ENCODE data around the gene GPR83.

Gene GPR83

DNA sequence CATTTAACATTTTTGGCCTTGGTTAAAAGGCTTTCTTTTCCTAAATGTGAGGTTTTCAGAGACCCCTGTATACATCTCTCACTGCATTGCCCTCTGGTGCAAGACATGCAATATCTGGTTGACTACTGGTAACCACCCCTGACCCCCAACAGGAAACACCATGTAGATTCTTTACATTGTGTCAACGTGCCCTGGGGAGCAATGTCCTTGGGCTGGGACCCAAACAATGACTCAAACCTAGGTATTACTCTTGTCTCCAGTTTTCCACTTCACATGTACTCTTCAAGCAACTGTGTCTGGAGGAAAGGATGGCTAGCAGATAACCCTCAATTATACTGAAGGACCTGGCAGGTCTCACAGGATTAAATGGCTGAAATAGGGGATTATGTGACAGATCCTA is 1.1 kb upstream of the GPR83 start:
- Histone ChIP-seq H3K4me1 (ENCODE audit: low read depth, poor library complexity, severe bottlenecking) (no peaks in the 10 kb centered on the region), H3K27ac (no peak overlapping the region), H3K79me2 (ENCODE audit: insufficient read depth, low read depth) (no peaks in the 10 kb centered on the region), H3K36me3 (ENCODE audit: insufficient read depth) (no peaks in the 10 kb centered on the region), H3K4me2 (no peak overlapping the region), H3K9ac (no peak overlapping the region), H3K27me3 (ENCODE audit: insufficient read depth, low read depth) (no peaks in the 10 kb centered on the region), H3K4me3 (IDR thresholded peaks at IDR 0.05; ENCODE audit: insufficient read depth, low read depth, low read length) (no peak overlapping the region), H4K20me1 (ENCODE audit: insufficient read depth) (no peaks in the 10 kb centered on the region), H2AFZ (ENCODE audit: low read depth) (no peak overlapping the region)
- TF ChIP-seq, protein P1, sequence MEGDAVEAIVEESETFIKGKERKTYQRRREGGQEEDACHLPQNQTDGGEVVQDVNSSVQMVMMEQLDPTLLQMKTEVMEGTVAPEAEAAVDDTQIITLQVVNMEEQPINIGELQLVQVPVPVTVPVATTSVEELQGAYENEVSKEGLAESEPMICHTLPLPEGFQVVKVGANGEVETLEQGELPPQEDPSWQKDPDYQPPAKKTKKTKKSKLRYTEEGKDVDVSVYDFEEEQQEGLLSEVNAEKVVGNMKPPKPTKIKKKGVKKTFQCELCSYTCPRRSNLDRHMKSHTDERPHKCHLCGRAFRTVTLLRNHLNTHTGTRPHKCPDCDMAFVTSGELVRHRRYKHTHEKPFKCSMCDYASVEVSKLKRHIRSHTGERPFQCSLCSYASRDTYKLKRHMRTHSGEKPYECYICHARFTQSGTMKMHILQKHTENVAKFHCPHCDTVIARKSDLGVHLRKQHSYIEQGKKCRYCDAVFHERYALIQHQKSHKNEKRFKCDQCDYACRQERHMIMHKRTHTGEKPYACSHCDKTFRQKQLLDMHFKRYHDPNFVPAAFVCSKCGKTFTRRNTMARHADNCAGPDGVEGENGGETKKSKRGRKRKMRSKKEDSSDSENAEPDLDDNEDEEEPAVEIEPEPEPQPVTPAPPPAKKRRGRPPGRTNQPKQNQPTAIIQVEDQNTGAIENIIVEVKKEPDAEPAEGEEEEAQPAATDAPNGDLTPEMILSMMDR (conservative IDR thresholded peaks at IDR 0.05; ENCODE audit: low read depth, low read length), result no peak

DNA sequence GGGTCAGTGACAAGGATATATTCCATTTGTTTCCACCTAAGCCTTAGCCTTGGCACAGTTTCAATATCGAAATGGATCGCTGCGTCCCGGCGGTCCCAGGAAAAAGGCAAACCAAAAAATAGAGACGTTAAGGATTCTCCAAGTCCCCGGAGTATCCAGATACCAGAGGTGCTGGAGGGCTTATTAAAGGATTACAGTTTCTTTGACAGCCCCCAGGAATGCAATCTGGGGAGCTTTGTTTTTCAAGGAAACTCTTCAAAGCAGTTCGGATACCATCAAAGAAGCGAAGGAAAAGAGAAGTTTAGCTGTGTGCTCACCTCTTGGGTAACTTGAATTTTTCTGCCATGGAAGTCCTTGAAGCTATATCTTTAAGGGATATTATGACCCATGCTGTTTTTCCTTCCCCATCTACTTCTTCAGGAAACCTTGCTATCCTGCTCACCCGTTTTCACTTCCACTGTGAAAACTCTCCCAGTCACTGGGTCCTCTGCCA is 600 bp upstream of the GPR83 start:
- no peak overlapping the region for H3K4me2 ChIP-seq
- no peak overlapping the region for H2AFZ ChIP-seq (ENCODE audit: low read depth)
- TF ChIP-seq, protein P1 (conservative IDR thresholded peaks at IDR 0.05; ENCODE audit: low read depth, low read length), result no peak
- H4K20me1 ChIP-seq (ENCODE audit: insufficient read depth), result no peaks in the 10 kb centered on the region
- H3K4me1 ChIP-seq (ENCODE audit: low read depth, poor library complexity, severe bottlenecking), result no peaks in the 10 kb centered on the region
- H3K79me2 ChIP-seq (ENCODE audit: insufficient read depth, low read depth), result no peaks in the 10 kb centered on the region
- H3K9ac ChIP-seq, result no peak overlapping the region
- no peaks in the 10 kb centered on the region for H3K27me3 ChIP-seq (ENCODE audit: insufficient read depth, low read depth)
- H3K36me3 ChIP-seq (ENCODE audit: insufficient read depth), result no peaks in the 10 kb centered on the region
- no peak overlapping the region for H3K27ac ChIP-seq
- no peak overlapping the region for H3K4me3 ChIP-seq (IDR thresholded peaks at IDR 0.05; ENCODE audit: insufficient read depth, low read depth, low read length)

DNA sequence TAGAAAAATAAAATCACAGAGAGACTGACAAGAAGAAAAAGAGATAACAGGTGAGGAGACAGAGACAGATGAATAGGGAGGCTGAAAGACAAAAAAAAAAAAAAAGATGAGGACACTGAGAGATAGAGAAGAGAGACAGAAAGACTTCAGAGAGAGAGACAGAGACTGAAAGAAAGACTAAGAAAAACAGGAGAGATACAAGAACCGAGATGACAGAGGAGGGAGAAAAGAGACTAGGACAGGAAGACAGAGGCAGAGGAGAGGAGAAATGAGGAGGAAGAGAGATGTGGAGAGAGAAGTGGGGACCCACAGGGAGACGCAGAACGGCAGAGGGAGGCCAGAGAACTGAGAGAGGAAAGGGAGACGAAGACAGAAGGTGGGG is 771 bp downstream of the GPR83 start:
- no peak overlapping the region for H3K27ac ChIP-seq
- no peak overlapping the region for H3K4me2 ChIP-seq
- H3K36me3 ChIP-seq (ENCODE audit: insufficient read depth), result no peaks in the 10 kb centered on the region
- H3K9ac ChIP-seq, result no peak overlapping the region
- no peak overlapping the region for H2AFZ ChIP-seq (ENCODE audit: low read depth)
- H3K79me2 ChIP-seq (ENCODE audit: insufficient read depth, low read depth), result no peaks in the 10 kb centered on the region
- H3K4me3 ChIP-seq (IDR thresholded peaks at IDR 0.05; ENCODE audit: insufficient read depth, low read depth, low read length), result no peak overlapping the region
- H4K20me1 ChIP-seq (ENCODE audit: insufficient read depth), result no peaks in the 10 kb centered on the region
- no peaks in the 10 kb centered on the region for H3K27me3 ChIP-seq (ENCODE audit: insufficient read depth, low read depth)
- H3K4me1 ChIP-seq (ENCODE audit: low read depth, poor library complexity, severe bottlenecking), result no peaks in the 10 kb centered on the region
- TF ChIP-seq, protein P1 (conservative IDR thresholded peaks at IDR 0.05; ENCODE audit: low read depth, low read length), result no peak

DNA sequence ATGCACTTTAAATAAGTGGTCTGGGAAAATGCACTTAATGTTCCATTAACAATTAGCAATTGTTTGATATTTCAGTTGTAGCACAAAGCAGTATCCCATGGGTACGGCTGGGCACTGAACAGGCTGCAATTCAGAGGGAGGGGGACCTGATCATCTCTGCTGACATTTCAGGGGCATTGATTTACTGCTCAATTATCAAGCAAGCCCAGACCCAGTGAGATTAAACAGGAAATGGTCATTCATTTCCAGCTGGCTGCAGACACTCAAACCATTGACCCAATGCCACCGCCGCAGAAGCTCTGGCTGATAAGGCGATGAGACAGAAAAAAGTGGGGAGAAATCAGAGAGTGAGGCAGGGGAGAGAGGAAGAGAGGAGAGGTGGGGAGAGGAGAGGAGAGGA is 1.2 kb downstream of the GPR83 start:
- no peak overlapping the region for H3K4me2 ChIP-seq
- no peaks in the 10 kb centered on the region for H4K20me1 ChIP-seq (ENCODE audit: insufficient read depth)
- no peak overlapping the region for H3K9ac ChIP-seq
- no peaks in the 10 kb centered on the region for H3K36me3 ChIP-seq (ENCODE audit: insufficient read depth)
- H3K27ac ChIP-seq, result no peak overlapping the region
- H3K4me1 ChIP-seq (ENCODE audit: low read depth, poor library complexity, severe bottlenecking), result no peaks in the 10 kb centered on the region
- H3K4me3 ChIP-seq (IDR thresholded peaks at IDR 0.05; ENCODE audit: insufficient read depth, low read depth, low read length), result no peak overlapping the region
- no peak overlapping the region for H2AFZ ChIP-seq (ENCODE audit: low read depth)
- no peaks in the 10 kb centered on the region for H3K27me3 ChIP-seq (ENCODE audit: insufficient read depth, low read depth)
- H3K79me2 ChIP-seq (ENCODE audit: insufficient read depth, low read depth), result no peaks in the 10 kb centered on the region
- TF ChIP-seq, protein P1 (conservative IDR thresholded peaks at IDR 0.05; ENCODE audit: low read depth, low read length), result no peak
